Testis (tissue), 3 donors: Measurements from ENCODE around the gene CELSR1. TPM values are rescaled to one million over a fixed set of nuclear protein-coding genes. Genes with fewer than 3 reads are reported as not detected.

ENCODE experiments used
- DNase-seq: peaks from one replicate; pipeline ENCODE4 v3.0.0-alpha.2; 2019
- H3K27ac ChIP-seq, 2 donors: fragments of 200-600 bp; sonication (generic); one replicate each; pipeline ENCODE4 v1.5.1; 2019
- H3K27me3 ChIP-seq: fragments of 200-600 bp; sonication (generic); one replicate; pipeline ENCODE4 v1.5.1; 2019
- H3K36me3 ChIP-seq: fragments of 200-600 bp; sonication (generic); one replicate; pipeline ENCODE4 v1.5.1; 2017; ENCODE audit warnings: low read depth; ENCODE audit errors: missing control alignments
- H3K4me1 ChIP-seq: fragments of 200-600 bp; sonication (generic); one replicate; pipeline ENCODE4 v1.5.1; 2019
- H3K4me3 ChIP-seq, 2 donors: fragments of 200-600 bp; sonication (generic); one replicate each; pipeline ENCODE4 v1.5.1; 2017 to 2019
- H3K9me3 ChIP-seq: fragments of 200-600 bp; sonication (generic); one replicate; pipeline ENCODE4 v1.5.1; 2017
- POLR2A ChIP-seq: fragments of 450-650 bp; IDR thresholded peaks from one replicate; pipeline ENCODE4 v1.6.1; 2017; ENCODE audit warnings: antibody characterized with exemption, mild to moderate bottlenecking, moderate library complexity
- WGBS, 2 donors: methylation state at CpG; one replicate each; pipeline ENCODE4 v1.1.5; 2018; 5-methylcytosine and 5-hydroxymethylcytosine counted together
- intact Hi-C: fragments of 100-400 bp; cut with DNase I; formaldehyde crosslinking; loops from one replicate; pipeline ENCODE4 v1.15.1; 2023; ENCODE audit warnings: low total_unique reads
- polyA plus RNA-seq: library from polyadenylated mRNA; stranded (reverse); fragments of 350-450 nt; fragmentation: Illumina TruSeq; extraction: RNeasy Lipid Tissue Mini Kit (QIAGEN cat#74804); gene quantifications from one replicate; pipeline ENCODE4 v1.2.3, GENCODE V29; 2014; ENCODE audit warnings: low read depth, low replicate concordance; ENCODE audit not compliant: insufficient read depth
- total RNA-seq, 2 donors: library from RNA; depleted of rRNA; stranded (reverse); fragments of >200 nt; gene quantifications; one replicate each; pipeline ENCODE4 v1.2.3, GENCODE V29; 2016
- TF ChIP-seq, protein P1 (sequence below), 3 experiments: fragments of 450-650 bp in 2 of 3; fragments of 200-600 bp in 1 of 3; sonication (generic) in 1 of 3; IDR thresholded peaks; one replicate each; pipeline ENCODE4 v1.5.1; 2016 to 2019; ENCODE audit warnings: antibody characterized with exemption in 3 of 3, mild to moderate bottlenecking in 2 of 3, moderate library complexity in 1 of 3

Gene CELSR1
- total and polyA plus RNA-seq, 3 donors from 2014 or later = 5.6 to 21.5 (median 13.8) TPM

GRCh38 chr22:46551321-46551720, 13.9 kb upstream of the CELSR1 start:
- 87 to 90% methylated on average over 6 to 9 of the region's 9 CpGs for WGBS, 2 donors
- Histone ChIP-seq H3K9me3 (no peaks in the 10 kb centered on the region), H3K4me3 (no peak overlapping the region), H3K36me3 (no peaks in the 10 kb centered on the region), H3K27ac (no peak overlapping the region), H3K27me3 (no peaks in the 10 kb centered on the region), H3K4me1 (peaks cover 22% of the 10 kb centered on the region)
- TF ChIP-seq, protein P1, sequence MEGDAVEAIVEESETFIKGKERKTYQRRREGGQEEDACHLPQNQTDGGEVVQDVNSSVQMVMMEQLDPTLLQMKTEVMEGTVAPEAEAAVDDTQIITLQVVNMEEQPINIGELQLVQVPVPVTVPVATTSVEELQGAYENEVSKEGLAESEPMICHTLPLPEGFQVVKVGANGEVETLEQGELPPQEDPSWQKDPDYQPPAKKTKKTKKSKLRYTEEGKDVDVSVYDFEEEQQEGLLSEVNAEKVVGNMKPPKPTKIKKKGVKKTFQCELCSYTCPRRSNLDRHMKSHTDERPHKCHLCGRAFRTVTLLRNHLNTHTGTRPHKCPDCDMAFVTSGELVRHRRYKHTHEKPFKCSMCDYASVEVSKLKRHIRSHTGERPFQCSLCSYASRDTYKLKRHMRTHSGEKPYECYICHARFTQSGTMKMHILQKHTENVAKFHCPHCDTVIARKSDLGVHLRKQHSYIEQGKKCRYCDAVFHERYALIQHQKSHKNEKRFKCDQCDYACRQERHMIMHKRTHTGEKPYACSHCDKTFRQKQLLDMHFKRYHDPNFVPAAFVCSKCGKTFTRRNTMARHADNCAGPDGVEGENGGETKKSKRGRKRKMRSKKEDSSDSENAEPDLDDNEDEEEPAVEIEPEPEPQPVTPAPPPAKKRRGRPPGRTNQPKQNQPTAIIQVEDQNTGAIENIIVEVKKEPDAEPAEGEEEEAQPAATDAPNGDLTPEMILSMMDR (IDR thresholded peaks at IDR 0.05) = no peak
- no peak for TF ChIP-seq POLR2A
- DNase-seq = no peak
- intact Hi-C loops = no loop called here

GRCh38 chr22:46549971-46550641, 12.7 kb upstream of the CELSR1 start:
- TF ChIP-seq POLR2A = no peak
- TF ChIP-seq, protein P1 (IDR thresholded peaks at IDR 0.05) = no peak
- H3K27ac ChIP-seq = no peak overlapping the region
- no peaks in the 10 kb centered on the region for H3K36me3 ChIP-seq
- intact Hi-C loops = no loop called here
- no peaks in the 10 kb centered on the region for H3K9me3 ChIP-seq
- H3K4me1 ChIP-seq = peaks cover 27% of the 10 kb centered on the region
- WGBS, 2 donors = 90 to 98% methylated on average over 12 to 16 of the region's 17 CpGs
- no peaks in the 10 kb centered on the region for H3K27me3 ChIP-seq
- DNase-seq = no peak
- H3K4me3 ChIP-seq = no peak overlapping the region

DNA sequence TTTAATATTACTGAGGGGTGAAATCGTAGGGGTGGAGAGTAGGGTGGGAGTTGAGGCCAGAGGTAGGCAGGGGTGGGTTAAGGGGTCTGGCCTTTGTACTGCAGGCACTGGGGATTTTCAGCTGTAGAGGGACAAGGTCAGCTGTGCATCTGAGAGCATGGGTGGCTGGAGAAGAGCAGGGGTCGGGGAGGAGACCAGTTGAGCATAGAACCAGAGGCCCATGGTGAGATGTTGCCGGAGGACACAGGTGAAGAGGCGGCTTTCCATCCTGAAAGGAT, 12.1 kb upstream of the CELSR1 start:
- intact Hi-C loops = no loop called here
- 92 to 95% methylated on average over 4 of the region's 4 CpGs for WGBS, 2 donors
- no peak overlapping the region for H3K27ac ChIP-seq

DNA sequence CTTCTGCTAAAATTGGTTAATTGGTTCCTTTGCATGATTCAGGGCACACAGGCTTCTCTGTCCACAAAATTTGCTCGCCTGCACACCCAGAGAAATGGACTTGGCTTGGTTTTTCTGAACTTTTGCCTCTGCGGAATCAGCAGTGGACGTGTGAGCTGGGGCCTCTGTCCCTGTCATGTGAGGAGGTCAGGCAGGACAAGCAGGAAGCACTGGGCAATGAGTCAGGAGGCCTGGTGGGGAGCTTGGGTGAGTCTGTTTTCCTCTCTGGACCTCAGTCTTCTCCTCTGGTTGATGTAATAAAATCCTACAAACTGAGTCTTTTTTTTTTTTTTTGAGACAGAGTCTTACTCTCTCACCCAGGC, 10.4 kb upstream of the CELSR1 start:
- intact Hi-C loops = no loop called here
- no peak for TF ChIP-seq POLR2A
- TF ChIP-seq, protein P1 (IDR thresholded peaks at IDR 0.05) = no peak
- 25 to 40% methylated on average over 3 of the region's 3 CpGs for WGBS, 2 donors

More for the DNA sequence above, 12.1 kb upstream of the CELSR1 start:
- no peaks in the 10 kb centered on the region for H3K27me3 ChIP-seq
- TF ChIP-seq, protein P1 (IDR thresholded peaks at IDR 0.05) = no peak
- no peak for TF ChIP-seq POLR2A
- no peak overlapping the region for H3K4me3 ChIP-seq
- no peaks in the 10 kb centered on the region for H3K9me3 ChIP-seq
- H3K4me1 ChIP-seq = peaks cover 27% of the 10 kb centered on the region
- no peak for DNase-seq
- no peaks in the 10 kb centered on the region for H3K36me3 ChIP-seq

More for the DNA sequence above, 10.4 kb upstream of the CELSR1 start:
- H3K4me3 ChIP-seq = no peak overlapping the region
- H3K27ac ChIP-seq = peak overlapping the region; percentile 9 to 50
- peaks cover 27% of the 10 kb centered on the region for H3K4me1 ChIP-seq
- peak; percentile 85 for DNase-seq
- H3K27me3 ChIP-seq = no peaks in the 10 kb centered on the region
- no peaks in the 10 kb centered on the region for H3K9me3 ChIP-seq
- no peaks in the 10 kb centered on the region for H3K36me3 ChIP-seq
